ENCODE measurements around the gene CDKN2AIPNL.

- no peak for TF ChIP-seq SIN3A (IDR thresholded peaks at IDR 0.05; ENCODE audit: borderline replicate concordance, insufficient read depth, low read depth, low read length)
- no peak for TF ChIP-seq CTCF (IDR thresholded peaks at IDR 0.05)
- no peak for TF ChIP-seq TCF7L2 (IDR thresholded peaks at IDR 0.05; ENCODE audit: low read depth, low read length)
- TF ChIP-seq POLR2AphosphoS5 (IDR thresholded peaks at IDR 0.05; ENCODE audit: low read depth, low read length) = no peak
- no peak for TF ChIP-seq REST (IDR thresholded peaks at IDR 0.05; ENCODE audit: insufficient read depth in 1 of 2, low read depth in 2 of 2, low read length in 1 of 2)
Observed at GRCh38 chr5:134439210-134439654, 27.6 kb upstream of the CDKN2AIPNL start.

All from Panc1 (cell line).